DND-41 (cell line): ENCODE data around the gene GAPT.

Experiments
- CTCF ChIP-seq: IDR thresholded peaks from 2 replicates; pipeline ENCODE4 v1.5.1; 2012; ENCODE audit warnings: borderline replicate concordance, low read length, moderate library complexity, mild to moderate bottlenecking; ENCODE audit not compliant: poor library complexity, severe bottlenecking; ENCODE audit errors: extremely low read depth
- EZH2 ChIP-seq: IDR thresholded peaks from 3 replicates; pipeline ENCODE4 v1.6.1; 2012; ENCODE audit warnings: borderline replicate concordance, low read depth, mild to moderate bottlenecking, moderate library complexity, low read length, inconsistent platforms; ENCODE audit not compliant: severe bottlenecking

- TF ChIP-seq CTCF (no peak), EZH2 (no peak)
Measured at GRCh38 chr5:58454025-58454424, 37.2 kb upstream of the GAPT start.
